Kidney (tissue), 14 donors: ENCODE measurements around the gene SLC7A8. TPM values are rescaled to one million over a fixed set of nuclear protein-coding genes. Genes with fewer than 3 reads are reported as not detected.

ENCODE experiments used
- DNase-seq, 5 donors: peaks; one replicate each; pipeline ENCODE4 v3.0.0-alpha.2; 2013 to 2020
- FAIRE-seq: peaks from 2 replicates; lab custom pipeline; 2012; peaks lifted over from hg19 to GRCh38; lab: Jason Lieb, UNC
- H3K27ac ChIP-seq, 2 donors: one replicate each; pipeline ENCODE4 v1.7.0; 2013; ENCODE audit warnings: low read depth in 2 of 2, low read length in 2 of 2, inconsistent platforms in 1 of 2
- H3K27me3 ChIP-seq: one replicate; pipeline ENCODE4 v1.7.1; 2013; ENCODE audit warnings: low read length, inconsistent platforms; ENCODE audit not compliant: control insufficient read depth, insufficient read depth
- H3K36me3 ChIP-seq, 3 donors: one replicate each; pipeline versions ENCODE4 v1.7.0 to v1.7.1; 2013; ENCODE audit warnings: low read length in 3 of 3, control low read depth in 1 of 3, inconsistent platforms in 1 of 3; ENCODE audit not compliant: insufficient read depth in 3 of 3, control insufficient read depth in 2 of 3
- H3K4me1 ChIP-seq, 3 donors: one replicate each; pipeline versions ENCODE4 v1.7.0 to v1.7.1; 2013; ENCODE audit warnings: low read length in 3 of 3, inconsistent platforms in 1 of 3, low read depth in 1 of 3; ENCODE audit not compliant: control insufficient read depth in 2 of 3, insufficient read depth in 2 of 3
- H3K4me3 ChIP-seq, 3 donors: one replicate each; pipeline versions ENCODE4 v1.7.0 to v1.8.1; 2013; ENCODE audit warnings: low read length in 3 of 3, control low read depth in 1 of 3, inconsistent platforms in 1 of 3
- H3K9ac ChIP-seq, 3 donors: one replicate each; pipeline versions ENCODE4 v1.7.0 to v1.7.1; 2013; ENCODE audit warnings: low read length in 3 of 3, control low read depth in 1 of 3, inconsistent platforms in 1 of 3
- H3K9me3 ChIP-seq, 3 donors: one replicate each; pipeline versions ENCODE4 v1.7.0 to v1.7.1; 2013; ENCODE audit warnings: low read length in 3 of 3, control low read depth in 1 of 3, inconsistent platforms in 1 of 3; ENCODE audit not compliant: control insufficient read depth in 2 of 3, insufficient read depth in 1 of 3
- CTCF ChIP-seq: IDR thresholded peaks from 3 replicates; pipeline ENCODE4 v1.5.1; 2012; ENCODE audit warnings: mild to moderate bottlenecking, moderate library complexity, borderline replicate concordance; ENCODE audit not compliant: insufficient read depth; ENCODE audit errors: extremely low read depth
- intact Hi-C: fragments of 100-400 bp; cut with DNase I; formaldehyde crosslinking; loops from one replicate; pipeline ENCODE4 v1.11.1; 2022
- polyA plus RNA-seq: library from polyadenylated mRNA; stranded (reverse); fragments of 350-450 nt; fragmentation: Illumina TruSeq; extraction: RNeasy Lipid Tissue Mini Kit (QIAGEN cat#74804); gene quantifications from one replicate; pipeline ENCODE4 v1.2.3, GENCODE V29; 2014; ENCODE audit warnings: low read depth, low replicate concordance; ENCODE audit not compliant: insufficient read depth
- total RNA-seq: library from RNA; stranded (reverse); fragmentation: NEBNext Ultra II Directional; extraction: Animal tissue kit (Norgen Biotek cat#: 25700); gene quantifications from one replicate; pipeline ENCODE4 v1.2.1, GENCODE V29; 2021
- donor health status: control.
- donor health status: control.
- donor health status: control.
- donor health status: control.
- donor health status: control.
- donor health status: DM: yes; HTN: yes; CAD: no.
- donor health status: Normal renal cell carcinoma (clear cell type).

SLC7A8 gene
- total and polyA plus RNA-seq, 2 donors from 2014 or later, result 22.9 to 210 TPM

- intact Hi-C loops, result no loop called here
- TF ChIP-seq CTCF, result no peak
- H3K27me3 ChIP-seq, result no peaks in the 10 kb centered on the region
- FAIRE-seq, result no peak
- no peaks in the 10 kb centered on the region for H3K9me3 ChIP-seq
- H3K9ac ChIP-seq, result peak overlapping the region; percentile 45 to 81 (median 74)
- H3K27ac ChIP-seq, result peak overlapping the region; percentile 45 to 70
- peaks cover 0 to 9% (median 3%) of the 10 kb centered on the region in 3 donors for H3K4me1 ChIP-seq
- peak in 4 of 5 donors; percentile 66 to 78 (median 72) for DNase-seq
- H3K4me3 ChIP-seq, result peak overlapping the region; percentile 67 to 93 (median 84)
- H3K36me3 ChIP-seq, result no peaks in the 10 kb centered on the region
These were observed 895 bp downstream of the SLC7A8 start for GRCh38 chr14:23182372-23183157.

GRCh38 chr14:23181946-23182345, 1.5 kb downstream of the SLC7A8 start:
- H3K9ac ChIP-seq, result peak overlapping the region; percentile 45 to 81 (median 74)
- H3K27me3 ChIP-seq, result no peaks in the 10 kb centered on the region
- H3K9me3 ChIP-seq, result no peaks in the 10 kb centered on the region
- no peak for TF ChIP-seq CTCF
- H3K4me3 ChIP-seq, result peak overlapping the region; percentile 67 to 93 (median 84)
- intact Hi-C loops, result no loop called here
- DNase-seq, result no peak
- FAIRE-seq, result no peak
- H3K27ac ChIP-seq, result peak overlapping the region in 1 of 2 donors; percentile 28
- H3K36me3 ChIP-seq, result no peaks in the 10 kb centered on the region
- H3K4me1 ChIP-seq, result peaks cover 0 to 10% (median 3%) of the 10 kb centered on the region in 3 donors

GRCh38 chr14:23181453-23181852, 2.0 kb downstream of the SLC7A8 start:
- Histone ChIP-seq H3K4me3 (peak overlapping the region; percentile 67 to 93 (median 84)), H3K9me3 (no peaks in the 10 kb centered on the region), H3K9ac (peak overlapping the region; percentile 45 to 81 (median 74)), H3K27ac (peak overlapping the region; percentile 28 to 29), H3K36me3 (no peaks in the 10 kb centered on the region), H3K4me1 (peaks cover 0 to 10% (median 3%) of the 10 kb centered on the region in 3 donors), H3K27me3 (no peaks in the 10 kb centered on the region)
- DNase-seq, result no peak
- intact Hi-C loops, result no loop called here
- TF ChIP-seq CTCF, result no peak
- no peak for FAIRE-seq
